Embryonic facial prominence (tissue), 1 donor: ENCODE measurements around the gene POU6F1.

Experiments
- DNase-seq: peaks from one replicate; pipeline ENCODE4 v3.0.0-alpha.2; 2016; ENCODE audit errors: extremely low spot score

Gene POU6F1

DNA sequence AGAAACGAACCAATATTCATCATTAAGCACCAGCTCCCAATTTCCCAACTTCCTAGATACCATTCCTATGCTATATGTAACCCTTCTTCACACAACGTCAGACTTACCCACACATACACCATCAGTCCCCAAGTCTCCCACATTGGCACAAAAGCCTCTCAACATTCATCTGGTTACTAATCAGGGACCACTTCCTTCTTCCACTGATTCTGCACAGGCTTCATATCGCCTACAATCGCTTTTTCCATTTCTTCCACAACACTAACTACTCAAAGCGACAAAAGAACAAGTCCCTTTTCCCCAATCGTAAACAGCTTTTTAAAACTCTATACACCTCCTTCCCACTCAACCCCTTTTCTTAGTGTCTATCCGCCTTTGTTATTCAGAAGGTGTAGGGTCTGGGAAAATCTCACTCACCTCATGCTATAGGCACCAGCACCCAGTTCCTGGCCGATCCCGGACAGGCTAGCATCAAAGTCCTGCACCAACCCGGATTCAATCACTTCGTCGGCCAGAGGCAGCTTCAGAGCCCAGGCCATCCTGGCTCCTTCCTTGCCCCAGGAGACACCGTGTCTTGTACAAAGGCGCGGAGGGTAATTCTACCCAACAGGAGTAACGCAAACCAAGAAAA lies 45.9 kb downstream of the POU6F1 start:
- DNase-seq: no peak

DNA sequence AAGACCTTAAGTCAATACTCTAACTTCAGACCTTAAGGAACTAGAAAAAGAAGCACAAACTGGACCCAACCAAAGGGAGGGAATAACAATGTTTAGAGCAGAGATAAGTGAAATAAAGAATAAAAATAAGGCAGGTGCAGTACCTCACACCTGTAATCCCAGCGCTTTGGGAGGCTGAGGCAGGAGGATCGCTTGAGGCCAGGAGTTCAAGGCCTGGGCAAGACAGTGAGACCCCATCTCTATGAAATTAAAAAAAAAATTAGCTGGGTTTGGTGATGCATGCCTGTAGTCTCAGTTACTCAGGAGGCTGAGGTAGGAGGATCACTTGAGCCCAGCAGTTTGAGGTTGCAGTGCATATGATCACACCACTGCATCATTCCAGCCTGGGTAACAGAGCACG lies 54.1 kb downstream of the POU6F1 start:
- DNase-seq: no peak

GRCh38 chr12:51162217-51162616 lies 55.6 kb downstream of the POU6F1 start:
- no peak for DNase-seq

GRCh38 chr12:51160814-51161459 lies 56.9 kb downstream of the POU6F1 start:
- no peak for DNase-seq

- no peak for DNase-seq
Measured at GRCh38 chr12:51156245-51156765, 61.6 kb downstream of the POU6F1 start.

GRCh38 chr12:51152953-51153352 lies 64.9 kb downstream of the POU6F1 start:
- no peak for DNase-seq

DNA sequence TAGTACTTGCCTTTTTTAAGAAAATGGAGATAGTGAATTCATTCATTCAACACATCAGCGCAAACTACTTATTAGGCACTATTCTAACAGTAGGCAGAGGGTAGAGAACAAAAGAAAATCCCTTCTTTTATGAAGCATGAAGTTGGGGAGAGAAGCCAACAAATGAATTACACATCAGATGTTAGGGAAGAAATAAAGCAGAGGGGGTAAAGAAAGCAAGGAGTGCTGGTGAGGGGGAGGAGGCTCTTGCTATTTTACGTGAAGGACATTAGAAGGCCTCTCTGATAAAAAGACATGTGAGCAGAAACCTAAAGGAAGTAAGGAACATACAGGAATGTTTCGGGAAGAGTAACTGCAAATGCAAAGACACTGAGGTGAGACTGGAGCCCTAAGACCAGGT lies 67.1 kb downstream of the POU6F1 start:
- DNase-seq: no peak

GRCh38 chr12:51147309-51147708 lies 70.6 kb downstream of the POU6F1 start:
- DNase-seq: no peak

DNA sequence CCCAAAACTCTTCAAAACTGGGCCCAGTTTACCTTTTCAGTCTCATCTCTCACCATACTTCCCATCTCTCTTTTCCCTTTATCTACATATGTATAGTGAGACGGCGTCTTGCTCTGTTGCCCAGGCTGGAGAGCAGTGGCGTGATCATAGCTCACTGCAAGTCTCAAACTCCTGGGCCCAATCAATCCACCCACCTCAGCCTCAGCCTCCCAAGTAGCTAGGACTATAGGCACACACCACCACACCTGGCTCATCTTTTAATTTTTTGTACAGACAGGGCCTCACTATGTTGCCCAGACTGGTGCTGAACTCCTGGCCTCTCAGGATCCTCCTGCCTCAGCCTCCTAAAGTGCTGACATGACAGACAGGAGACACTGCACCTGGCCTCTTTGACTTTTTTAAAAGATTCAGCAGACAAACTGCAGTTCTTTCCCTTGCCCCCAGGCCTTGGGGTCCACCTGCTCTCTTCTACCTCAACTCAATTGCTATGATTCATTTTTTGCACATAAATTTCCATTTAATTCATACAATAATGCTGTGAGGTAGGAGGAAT lies 78.5 kb downstream of the POU6F1 start:
- no peak for DNase-seq
